Dermis blood vessel endothelial cell (primary cell): ENCODE data around the gene CSGALNACT2. TPM values are rescaled to one million over a fixed set of nuclear protein-coding genes. Genes with fewer than 3 reads are reported as not detected.
A peak's percentile ranks its signal among the peaks of the same experiment; 100 is the strongest.

ENCODE experiments used
- DNase-seq: peaks from one replicate; pipeline ENCODE4 v3.0.0; 2010
- total RNA-seq: library from RNA; depleted of rRNA; stranded (reverse); fragments of >200 nt; gene quantifications from 2 replicates; pipeline ENCODE4 v1.2.3, GENCODE V29; 2014

The CSGALNACT2 gene
- total RNA-seq, 1 donor from 2014 or later = 10.2 TPM

GRCh38 chr10:43112608-43112961, 25.7 kb upstream of the CSGALNACT2 start:
- DNase-seq = no peak

- DNase-seq = no peak
These were observed 24.8 kb upstream of the CSGALNACT2 start for GRCh38 chr10:43113201-43114087.

DNA sequence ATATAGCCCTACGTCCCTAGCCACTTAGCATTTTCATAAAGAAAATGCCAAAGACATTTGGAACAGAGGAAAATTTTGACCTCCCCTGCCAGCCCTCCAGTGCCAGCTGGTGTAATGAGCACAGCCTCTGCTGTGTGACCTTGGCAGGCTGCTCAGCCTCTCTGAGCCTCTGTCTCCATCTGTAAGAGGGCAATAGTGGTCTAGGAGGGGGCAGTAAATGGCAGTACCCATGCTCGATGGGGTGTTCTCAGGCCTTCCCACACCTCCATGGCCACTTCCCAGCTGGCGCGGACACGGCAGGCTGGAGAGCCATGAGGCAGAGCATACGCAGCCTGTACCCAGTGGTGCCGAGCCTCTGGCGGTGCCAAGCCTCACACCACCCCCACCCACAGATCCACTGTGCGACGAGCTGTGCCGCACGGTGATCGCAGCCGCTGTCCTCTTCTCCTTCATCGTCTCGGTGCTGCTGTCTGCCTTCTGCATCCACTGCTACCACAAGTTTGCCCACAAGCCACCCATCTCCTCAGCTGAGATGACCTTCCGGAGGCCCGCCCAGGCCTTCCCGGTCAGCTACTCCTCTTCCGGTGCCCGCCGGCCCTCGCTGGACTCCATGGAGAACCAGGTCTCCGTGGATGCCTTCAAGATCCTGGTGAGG, 24.0 kb upstream of the CSGALNACT2 start:
- no peak for DNase-seq

DNA sequence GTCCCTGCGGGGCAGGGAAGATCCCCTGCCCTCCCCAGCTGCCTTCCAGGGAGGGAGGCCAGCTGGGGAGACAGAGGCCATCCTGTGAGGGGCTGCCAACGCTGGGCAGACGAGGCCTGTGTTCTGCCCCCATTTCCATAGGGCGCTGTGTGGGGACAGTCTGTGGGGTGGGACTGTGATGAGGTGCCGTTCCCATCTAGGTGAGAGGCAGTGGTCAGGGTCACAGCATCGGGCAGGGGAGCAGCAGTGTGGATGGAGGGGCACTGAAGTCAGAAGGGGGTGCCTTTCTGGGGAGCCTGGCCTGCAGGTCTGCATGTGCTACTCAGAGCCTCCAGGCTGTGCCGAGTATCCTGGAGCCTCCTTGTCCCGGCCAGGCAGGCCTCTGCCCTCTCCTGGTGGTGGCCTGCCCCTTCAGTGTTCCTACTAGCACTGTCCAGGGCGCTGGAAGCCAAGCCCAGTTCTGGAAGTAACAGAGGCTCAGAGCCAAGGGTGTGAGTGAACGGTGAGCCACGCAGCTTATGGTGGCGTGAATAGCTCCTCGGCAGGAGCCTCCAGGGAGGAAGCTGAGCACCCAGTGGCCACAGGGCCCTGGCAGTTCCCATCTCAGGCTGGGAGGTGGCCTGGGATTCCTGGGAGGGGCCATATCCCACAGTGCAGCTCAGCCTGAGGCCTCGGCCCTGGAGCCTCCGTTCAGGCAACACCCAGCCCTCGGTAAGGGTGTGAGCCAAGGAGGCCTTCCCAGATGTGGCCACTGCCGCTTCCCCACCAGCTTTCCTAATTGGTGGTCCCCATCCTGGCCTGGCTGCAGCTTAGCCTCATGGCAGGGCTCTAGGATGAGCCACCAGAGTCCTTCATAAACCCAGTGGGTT, 23.3 kb upstream of the CSGALNACT2 start:
- DNase-seq = no peak

- DNase-seq = no peak
These were observed 22.2 kb upstream of the CSGALNACT2 start for GRCh38 chr10:43115881-43116595.

DNA sequence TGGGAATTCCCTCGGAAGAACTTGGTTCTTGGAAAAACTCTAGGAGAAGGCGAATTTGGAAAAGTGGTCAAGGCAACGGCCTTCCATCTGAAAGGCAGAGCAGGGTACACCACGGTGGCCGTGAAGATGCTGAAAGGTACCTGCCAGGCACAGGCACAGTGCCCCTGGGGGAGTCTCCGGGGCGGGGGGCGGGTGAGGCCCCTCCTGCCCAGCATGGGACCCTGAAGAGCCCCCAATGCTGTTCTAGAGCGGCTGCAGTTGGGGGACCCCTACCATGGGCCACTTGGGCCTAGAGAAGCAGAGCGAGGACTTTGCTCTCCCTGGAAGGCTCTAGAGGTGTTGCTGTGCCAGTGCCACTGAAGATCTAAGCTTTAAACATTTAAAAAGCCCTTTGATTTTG, 21.6 kb upstream of the CSGALNACT2 start:
- DNase-seq = no peak

DNA sequence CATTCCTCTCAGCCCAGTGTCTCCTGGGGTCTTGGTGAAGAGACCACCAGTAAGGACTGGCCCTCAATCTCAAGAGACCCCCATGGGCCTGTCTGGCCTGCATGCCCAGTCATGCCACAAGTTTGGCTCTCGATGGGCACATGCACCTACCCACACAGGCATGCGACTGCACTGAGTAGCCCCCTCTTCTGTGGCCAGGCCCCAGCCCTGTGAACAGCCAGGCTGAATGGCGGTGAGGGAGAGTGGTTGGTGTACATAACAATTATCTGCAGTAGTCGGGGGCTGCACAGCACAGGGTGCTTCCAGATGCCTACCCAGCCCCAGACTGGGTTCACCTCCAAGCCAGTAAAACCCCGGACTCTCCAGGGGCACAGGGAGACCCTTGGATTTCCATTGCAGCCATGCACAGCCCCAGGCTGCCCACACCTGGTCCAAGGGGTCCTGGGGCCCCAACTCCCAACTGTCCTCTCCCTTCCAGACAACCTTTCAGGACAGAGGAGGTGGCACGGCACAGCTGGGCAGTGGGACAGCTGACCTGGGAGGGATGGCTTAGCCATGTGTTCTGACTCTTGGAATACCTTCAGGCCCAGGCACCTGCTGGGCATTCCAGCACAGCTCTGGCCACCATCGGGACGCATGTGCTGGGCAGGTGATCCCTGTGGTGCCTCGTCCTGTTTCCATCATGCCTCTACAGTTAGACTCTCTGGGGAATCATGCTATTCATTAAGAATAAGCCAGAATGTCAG, 21.0 kb upstream of the CSGALNACT2 start:
- DNase-seq = no peak

DNA sequence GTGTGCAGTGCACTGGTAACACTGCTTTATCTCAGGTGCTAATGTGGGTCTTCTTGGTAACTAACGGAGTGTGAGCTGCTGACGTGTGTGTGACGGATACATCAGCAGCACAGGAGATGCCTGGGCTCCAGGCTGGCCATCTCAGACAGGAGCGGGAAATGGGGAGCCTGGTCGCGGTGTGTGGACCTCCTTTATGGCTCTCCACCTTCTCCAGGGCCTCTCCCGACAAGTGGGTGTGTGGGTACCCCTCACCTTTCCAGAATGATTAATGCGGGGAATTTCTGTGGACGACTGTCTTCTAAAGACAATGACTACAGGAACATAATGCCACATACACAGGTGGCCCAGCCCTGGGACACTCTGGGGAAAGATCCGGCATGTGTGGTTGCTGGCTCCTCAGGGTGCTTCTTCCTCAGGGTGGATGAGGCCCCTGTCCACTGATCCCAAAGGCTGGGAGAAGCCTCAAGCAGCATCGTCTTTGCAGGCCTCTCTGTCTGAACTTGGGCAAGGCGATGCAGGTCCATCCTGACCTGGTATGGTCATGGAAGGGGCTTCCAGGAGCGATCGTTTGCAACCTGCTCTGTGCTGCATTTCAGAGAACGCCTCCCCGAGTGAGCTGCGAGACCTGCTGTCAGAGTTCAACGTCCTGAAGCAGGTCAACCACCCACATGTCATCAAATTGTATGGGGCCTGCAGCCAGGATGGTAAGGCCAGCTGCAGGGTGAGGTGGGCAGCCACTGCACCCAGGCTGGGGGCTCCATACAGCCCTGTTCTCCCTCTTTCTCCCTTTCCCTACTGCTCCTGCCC, 20.3 kb upstream of the CSGALNACT2 start:
- DNase-seq = no peak

- DNase-seq = no peak
These were observed 19.4 kb upstream of the CSGALNACT2 start for GRCh38 chr10:43118631-43119415.

- no peak for DNase-seq
These were observed 18.7 kb upstream of the CSGALNACT2 start for GRCh38 chr10:43119416-43120115.

DNA sequence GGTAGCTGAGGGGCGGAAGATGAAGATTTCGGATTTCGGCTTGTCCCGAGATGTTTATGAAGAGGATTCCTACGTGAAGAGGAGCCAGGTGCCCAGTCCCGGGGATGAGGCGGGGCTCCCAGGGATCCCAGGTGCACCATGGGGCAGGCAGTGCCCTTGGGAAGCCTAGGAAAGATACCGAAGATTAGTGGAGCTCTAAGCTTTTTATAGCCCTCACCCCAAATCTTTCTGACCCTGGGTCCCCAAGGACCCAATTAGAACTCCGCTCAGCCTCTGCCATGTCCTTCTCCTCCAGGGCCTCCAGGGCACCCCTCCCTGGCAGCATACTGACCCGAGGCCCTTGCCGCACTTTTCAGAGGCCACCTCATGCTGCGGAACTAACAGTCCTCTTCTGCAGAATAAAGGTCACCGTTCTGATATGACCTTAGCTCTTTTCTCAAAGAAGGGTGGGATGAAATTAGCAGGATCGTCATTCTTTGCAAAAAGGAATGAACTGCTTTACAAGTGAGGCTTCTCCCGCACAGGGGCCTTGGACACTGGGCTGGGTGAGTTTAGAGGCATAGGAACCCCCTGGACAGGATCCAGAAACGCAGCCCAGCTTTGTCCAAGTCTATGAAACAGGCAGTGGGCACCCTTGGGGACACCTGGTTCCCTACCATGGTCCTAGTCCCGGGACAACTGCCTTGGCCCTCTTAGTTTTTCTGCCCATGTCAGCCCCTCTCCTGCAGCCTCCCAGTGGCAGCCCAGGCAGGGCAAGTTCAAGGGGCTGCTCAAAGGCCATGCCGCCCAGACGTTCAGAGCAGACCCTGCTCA, 17.9 kb upstream of the CSGALNACT2 start:
- no peak for DNase-seq

DNA sequence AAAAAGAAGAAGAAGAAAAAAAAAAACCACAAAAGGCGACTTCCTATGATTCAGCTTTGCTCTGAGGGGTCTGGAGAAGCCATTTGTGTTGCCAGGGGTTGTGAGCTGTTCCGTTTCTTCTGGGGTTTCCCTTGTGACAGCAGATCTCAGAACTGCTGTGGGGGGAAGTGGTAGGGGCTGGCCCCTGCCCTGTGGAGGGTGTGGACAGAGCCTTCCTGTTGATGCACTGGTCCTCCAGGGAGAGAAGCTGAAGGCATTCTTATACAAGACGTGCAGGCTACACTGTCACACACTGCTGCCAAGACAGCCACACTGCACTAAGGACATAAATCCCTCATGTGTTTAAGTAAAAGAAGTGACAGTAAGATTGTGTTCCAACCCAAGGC, 17.3 kb upstream of the CSGALNACT2 start:
- peak; percentile 12 for DNase-seq

- peak; percentile 15 for DNase-seq
These were observed 16.8 kb upstream of the CSGALNACT2 start for GRCh38 chr10:43121444-43121843.

DNA sequence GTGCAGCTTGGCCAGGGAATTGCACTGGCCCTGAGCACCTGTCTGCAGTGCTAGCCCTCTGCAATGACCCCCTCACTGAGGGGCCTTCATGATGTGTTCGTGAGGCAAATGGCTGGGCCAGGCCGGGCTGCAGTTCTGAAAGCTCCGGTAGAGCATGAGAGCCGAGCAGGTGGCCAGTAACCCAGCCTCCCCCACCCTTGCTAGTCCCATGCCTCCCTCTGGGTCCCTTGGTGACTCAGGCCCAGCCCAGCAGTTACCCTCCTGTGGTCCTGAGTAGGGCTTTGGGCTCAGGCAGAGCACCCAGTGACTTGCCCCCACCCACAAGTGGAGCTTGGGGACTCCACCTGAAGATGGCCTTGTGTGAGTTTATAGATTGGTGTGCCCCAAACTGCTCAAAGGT, 16.1 kb upstream of the CSGALNACT2 start:
- no peak for DNase-seq

DNA sequence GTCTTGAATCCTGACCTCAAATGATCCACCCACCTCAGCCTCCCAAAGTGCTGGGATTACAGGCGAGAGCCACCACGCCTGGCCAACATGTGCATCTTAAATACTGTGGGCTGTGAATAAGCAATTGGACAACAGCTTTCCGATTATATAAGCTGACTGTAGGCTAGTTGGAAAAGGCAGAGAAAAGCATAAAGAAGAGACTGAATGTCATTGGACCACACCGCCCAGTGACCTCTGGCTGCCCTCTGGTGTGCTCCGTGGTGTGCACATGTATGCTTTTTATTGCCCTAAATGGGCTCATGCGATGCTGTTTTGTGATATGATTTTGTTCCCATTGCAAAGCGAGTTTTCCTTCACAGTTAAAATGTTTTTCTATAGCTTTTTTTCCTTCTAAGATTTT, 15.4 kb upstream of the CSGALNACT2 start:
- DNase-seq = no peak

- DNase-seq = no peak
These were observed 14.7 kb upstream of the CSGALNACT2 start for GRCh38 chr10:43123361-43124093.

- DNase-seq = no peak
These were observed 14.1 kb upstream of the CSGALNACT2 start for GRCh38 chr10:43124094-43124521.
